Heart left ventricle (tissue), 13 donors: Measurements from ENCODE around the gene NR3C2.

Source experiments
- CTCF ChIP-seq, 12 donors: fragments of 200-600 bp; sonication (generic) in 4 of 12; IDR thresholded peaks; one replicate each; pipeline versions ENCODE4 v1.5.0 to v1.8.0; 2018 to 2022; ENCODE audit warnings: antibody characterized with exemption in 12 of 12, mild to moderate bottlenecking in 5 of 12
- POLR2A ChIP-seq, 2 donors: fragments of 450-650 bp; IDR thresholded peaks; one replicate each; pipeline ENCODE4 v1.6.1; 2017; ENCODE audit warnings: antibody characterized with exemption in 2 of 2, mild to moderate bottlenecking in 2 of 2, moderate library complexity in 2 of 2
- donor health status: ischemic (EF 13 %, LVEDD 7.1; RV severe dilation, severe dysfunction).
- donor health status: DM: no; HTN: yes; CAD: no.
- donor health status: DM: no; HTN: no; CAD: no.
- donor health status: ischemic (EF 25% LVEDD 6.9; RV normal size, moderate dysfunction).
- donor health status: ischemic (EF 25% LVEDD 5.7; RV mildly dilated, moderate dysfunction).
- donor health status: ischemic (EF 35%, LVEDD 5.7; RV mildly dilated, moderate dysfunction).
- donor health status: nonischemic (EF 11% LVEDD 7.7; RV severe dilation, severe dysfunction).
- donor health status: DM: yes; HTN: yes; CAD: no.
- donor health status: PGD.
- donor health status: ischemic (EF 29% LVEDD 5.4; RV normal size, mild dysfunction).
- donor health status: nonischemic (EF 23%, LVEDD 6.1; RV moderate dilation, normal function).

- no peak for TF ChIP-seq CTCF (IDR thresholded peaks at IDR 0.05)
- no peak for TF ChIP-seq POLR2A (IDR thresholded peaks at IDR 0.05)
These were observed 368.9 kb downstream of the NR3C2 start for GRCh38 chr4:148073349-148073748.
